Activated T-cell treated with anti-CD3 and anti-CD28 coated beads, Interleukin-2, amount 50 U/mL, for 1 hour (primary cell): ENCODE results near the gene KCNK7.
"Not testable (repeated sequence)": the region's sequence is repeated elsewhere in the genome, so short reads cannot be mapped to it uniquely, and the experiment has no call there.

Experiments used
- DNase-seq: peaks from one replicate; pipeline ENCODE4 v3.0.0-alpha.2; 2020

The KCNK7 gene, protein sequence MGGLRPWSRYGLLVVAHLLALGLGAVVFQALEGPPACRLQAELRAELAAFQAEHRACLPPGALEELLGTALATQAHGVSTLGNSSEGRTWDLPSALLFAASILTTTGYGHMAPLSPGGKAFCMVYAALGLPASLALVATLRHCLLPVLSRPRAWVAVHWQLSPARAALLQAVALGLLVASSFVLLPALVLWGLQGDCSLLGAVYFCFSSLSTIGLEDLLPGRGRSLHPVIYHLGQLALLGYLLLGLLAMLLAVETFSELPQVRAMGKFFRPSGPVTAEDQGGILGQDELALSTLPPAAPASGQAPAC

DNA sequence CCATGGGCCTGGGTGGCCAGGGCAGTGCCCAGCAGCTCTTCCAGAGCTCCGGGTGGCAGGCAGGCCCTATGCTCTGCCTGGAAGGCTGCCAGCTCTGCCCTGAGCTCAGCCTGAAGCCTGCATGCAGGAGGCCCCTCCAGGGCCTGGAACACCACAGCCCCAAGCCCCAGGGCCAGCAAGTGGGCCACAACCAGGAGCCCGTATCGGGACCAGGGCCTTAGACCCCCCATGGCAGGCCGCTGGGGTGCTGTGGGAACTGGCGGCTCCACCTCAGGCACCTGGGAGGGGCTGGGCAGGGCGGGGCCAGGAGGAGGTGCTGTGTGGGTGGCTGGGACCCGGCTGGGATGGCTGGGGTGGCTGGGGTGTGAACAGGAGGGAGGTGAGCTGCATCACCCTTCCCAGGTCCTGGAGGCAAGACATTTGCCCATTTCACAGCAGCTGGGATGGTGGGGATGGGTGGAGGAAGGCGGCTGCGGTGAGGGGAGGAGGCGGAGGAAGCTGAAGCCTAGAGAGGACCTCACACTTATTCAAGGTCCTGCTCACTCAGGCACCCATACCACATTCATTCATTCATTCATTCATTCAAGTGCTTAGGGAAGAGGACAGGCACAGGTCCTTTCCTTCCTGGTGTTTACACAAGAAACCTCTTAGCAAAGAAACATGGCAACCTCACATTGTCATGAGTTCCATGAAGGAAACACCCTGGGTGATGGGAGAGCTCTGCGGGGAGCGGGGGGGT, at the start of gene KCNK7:
TSS of gene KCNK7 (minus strand) at position 258 of the 739 bp plus-strand sequence. CDS start at position 230, 28 bp downstream.
- no peak for DNase-seq

GRCh38 chr11:65644837-65645236, 49.2 kb upstream of the KCNK7 start:
- DNase-seq = no peak

- DNase-seq = no peak
These were observed 48.4 kb upstream of the KCNK7 start for GRCh38 chr11:65643971-65644370.

DNA sequence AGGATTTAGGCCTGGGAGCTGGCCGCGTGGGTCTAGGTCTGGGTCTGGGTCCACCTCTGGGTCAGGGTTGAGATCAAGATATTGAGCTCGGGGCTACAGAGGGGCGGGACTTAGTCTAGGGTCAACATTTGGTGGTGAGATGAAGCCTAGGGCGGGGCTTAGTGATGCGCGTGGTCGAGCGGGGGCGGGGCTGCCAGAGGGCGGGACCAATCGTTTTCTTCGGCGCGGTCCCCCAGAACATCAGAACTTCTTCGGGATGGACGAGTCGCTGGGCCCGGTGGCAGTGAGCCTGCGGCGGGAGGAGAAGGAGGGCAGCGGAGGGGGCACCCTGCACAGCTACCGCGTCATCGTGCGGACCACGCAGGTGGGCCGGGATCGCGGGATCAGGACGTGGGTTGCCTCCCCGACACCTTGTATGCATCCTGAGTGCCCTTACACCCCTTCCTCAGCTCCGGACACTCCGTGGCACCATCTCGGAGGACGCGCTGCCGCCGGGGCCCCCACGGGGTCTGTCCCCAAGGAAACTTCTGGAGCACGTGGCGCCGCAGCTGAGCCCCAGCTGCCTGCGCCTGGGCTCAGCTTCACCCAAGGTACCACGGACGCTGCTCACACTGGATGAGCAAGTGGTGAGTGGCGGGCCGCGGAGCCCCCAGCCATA, 46.5 kb upstream of the KCNK7 start:
- DNase-seq = no peak

- DNase-seq = no peak
These were observed 45.9 kb upstream of the KCNK7 start for GRCh38 chr11:65641297-65642013.

DNA sequence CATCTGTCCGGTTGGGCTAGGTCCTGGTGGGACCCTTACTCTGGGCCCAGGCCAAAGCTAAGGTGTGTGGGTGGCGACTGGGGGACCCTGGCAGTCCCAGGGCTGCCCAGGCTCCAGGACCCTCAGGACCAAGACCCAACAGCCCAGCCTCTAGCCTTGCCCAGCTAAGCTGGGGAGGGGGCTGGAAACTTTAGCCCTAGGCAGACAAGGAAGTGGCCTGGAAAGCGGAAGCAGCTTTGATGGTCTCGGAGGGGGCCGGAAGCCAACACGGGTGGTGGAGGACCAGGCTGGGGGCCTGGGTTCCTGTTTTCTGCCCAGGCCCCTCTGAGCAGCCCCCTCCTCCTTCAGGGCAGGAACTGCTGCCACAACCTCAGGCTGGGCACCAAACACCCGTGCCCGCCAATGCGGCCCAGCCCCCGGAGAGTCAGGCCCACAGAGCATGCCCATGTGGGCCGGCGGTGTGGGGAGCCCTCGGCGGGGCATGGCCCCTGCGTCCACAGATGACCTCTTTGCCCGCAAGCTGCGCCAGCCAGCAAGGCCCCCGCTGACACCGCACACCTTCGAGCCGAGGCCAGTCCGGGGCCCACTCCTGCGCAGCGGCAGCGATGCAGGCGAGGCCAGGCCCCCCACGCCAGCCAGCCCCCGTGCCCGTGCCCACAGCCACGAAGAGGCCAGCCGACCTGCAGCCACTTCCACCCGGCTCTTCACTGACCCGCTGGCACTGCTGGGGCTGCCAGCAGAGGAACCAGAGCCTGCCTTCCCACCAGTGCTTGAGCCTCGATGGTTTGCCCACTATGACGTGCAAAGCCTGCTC, 45.1 kb upstream of the KCNK7 start:
- DNase-seq = peak; percentile 47

- peak; percentile 75 for DNase-seq
These were observed 44.3 kb upstream of the KCNK7 start for GRCh38 chr11:65639623-65640482.

DNA sequence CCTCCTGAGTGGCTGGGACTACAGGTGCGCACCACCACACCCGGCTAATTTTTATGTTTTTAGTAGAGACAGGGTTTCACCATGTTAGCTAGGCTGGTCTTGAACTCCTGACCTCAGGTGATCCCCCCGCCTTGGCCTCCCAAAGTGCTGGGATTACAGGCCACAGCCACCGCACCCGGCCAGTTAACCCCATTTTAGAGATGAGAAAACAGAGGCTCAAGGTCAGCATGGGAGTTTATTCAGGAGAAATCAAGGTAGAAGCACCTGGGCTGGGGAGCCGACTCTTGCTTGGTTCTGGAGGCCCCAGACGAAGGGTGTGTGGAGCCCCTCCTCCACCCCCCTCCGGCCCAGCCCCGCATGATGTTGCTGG, 43.6 kb upstream of the KCNK7 start:
- not testable (repeated sequence) for DNase-seq

GRCh38 chr11:65637794-65638419, 42.3 kb upstream of the KCNK7 start, which contains the start of gene SIPA1:
Gene SIPA1 (plus strand): TSS chr11:65638101. CDS start chr11:65640922, 2,821 bp downstream.
- DNase-seq = peak; percentile 84

GRCh38 chr11:65637032-65637557, 41.5 kb upstream of the KCNK7 start:
- DNase-seq = no peak

GRCh38 chr11:65636108-65637031, 40.8 kb upstream of the KCNK7 start:
- no peak for DNase-seq

DNA sequence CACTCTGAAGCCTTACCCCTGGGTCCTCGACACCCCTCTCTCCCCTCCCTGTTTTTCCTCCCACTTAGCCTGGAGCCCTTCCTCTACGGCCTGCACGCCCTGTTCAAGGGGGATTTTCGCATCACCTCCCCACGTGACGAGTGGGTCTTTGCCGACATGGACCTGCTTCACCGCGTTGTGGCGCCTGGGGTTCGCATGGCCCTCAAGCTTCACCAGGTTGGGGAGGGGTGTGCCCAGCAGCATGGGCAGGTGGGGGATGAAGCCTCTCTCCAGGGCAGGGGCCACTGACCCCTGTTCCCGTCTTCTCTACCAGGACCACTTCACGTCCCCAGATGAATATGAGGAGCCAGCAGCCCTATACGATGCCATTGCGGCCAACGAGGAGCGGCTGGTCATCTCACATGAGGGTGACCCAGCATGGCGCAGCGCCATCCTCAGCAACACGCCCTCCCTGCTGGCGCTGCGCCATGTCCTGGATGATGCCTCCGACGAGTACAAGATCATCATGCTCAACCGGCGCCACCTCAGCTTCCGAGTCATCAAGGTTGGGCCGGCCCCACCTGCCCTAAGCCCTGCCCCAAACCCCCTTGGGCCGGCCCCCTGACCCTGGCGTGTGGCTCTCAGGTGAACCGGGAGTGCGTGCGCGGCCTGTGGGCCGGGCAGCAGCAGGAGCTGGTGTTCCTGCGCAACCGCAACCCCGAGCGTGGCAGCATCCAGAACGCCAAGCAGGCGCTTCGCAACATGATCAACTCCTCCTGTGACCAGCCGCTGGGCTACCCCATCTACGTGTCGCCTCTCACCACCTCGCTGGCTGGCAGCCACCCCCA, 39.5 kb upstream of the KCNK7 start:
- no peak for DNase-seq

DNA sequence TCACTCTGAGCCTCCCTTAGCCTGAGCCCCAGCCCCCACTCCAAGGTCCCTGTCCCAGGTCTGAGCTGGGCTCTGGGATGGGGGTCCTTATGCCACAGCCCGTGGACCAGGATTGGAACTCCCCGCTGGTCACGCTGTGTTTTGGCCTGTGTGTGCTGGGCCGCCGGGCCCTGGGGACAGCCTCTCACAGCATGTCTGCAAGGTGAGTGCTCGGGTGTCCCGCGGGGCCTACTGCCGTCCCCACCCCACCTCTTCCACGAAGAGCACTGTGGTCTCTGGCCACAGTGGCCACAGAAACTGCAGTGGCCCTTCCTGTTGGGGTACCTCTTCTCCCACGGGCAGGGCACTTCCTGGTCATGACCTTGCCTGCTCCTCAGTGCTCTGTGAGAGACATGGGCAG, 38.8 kb upstream of the KCNK7 start:
- DNase-seq = no peak

DNA sequence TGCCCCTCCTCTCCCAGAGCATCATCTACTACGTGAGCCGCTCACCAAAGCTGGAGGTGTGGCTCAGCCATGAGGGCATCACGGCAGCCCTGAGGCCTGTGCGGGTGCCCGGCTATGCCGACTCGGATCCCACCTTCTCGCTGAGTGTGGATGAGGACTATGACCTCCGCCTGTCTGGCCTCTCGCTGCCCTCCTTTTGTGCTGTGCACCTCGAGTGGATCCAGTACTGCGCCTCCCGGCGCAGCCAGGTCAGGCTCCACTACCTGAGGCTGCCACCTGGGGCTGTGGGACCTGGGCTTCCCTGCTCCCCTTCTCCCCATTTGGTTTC, 38.5 kb upstream of the KCNK7 start:
- DNase-seq = no peak

GRCh38 chr11:65633390-65634108, 37.9 kb upstream of the KCNK7 start:
- no peak for DNase-seq

GRCh38 chr11:65630215-65630614, 34.6 kb upstream of the KCNK7 start:
- DNase-seq = no peak

GRCh38 chr11:65629579-65629978, 34.0 kb upstream of the KCNK7 start:
- no peak for DNase-seq

GRCh38 chr11:65627202-65627601, 31.6 kb upstream of the KCNK7 start:
- DNase-seq = no peak
